ENCODE measurements around the gene KRTAP22-1. TPM values are rescaled to one million over a fixed set of nuclear protein-coding genes. Genes with fewer than 3 reads are reported as not detected.

The KRTAP22-1 gene
- not detected in 2 replicates for total RNA-seq

DNA sequence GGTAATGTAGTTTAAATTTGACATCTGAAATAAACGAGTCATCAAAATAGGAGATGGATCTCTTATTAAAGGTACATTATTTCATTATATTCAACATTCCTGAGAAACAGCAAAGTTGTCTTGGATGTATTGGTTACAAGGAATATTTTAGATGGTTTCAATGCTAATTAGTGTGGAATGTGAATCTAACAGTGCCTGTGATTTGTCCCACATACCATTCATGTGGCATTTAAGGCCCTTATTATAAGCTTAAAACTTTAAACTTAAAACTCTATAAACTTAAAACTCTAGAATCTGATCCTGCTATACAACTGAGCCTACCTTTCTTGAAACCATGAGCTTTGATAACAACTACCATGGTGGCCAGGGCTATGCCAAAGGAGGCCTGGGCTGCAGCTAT, at the start of gene KRTAP22-1:
Gene KRTAP22-1, plus strand, starts transcription at position 301 of the 400 bp plus-strand sequence.
- H3K9me3 Mint-ChIP-seq = peaks cover 9% of the 10 kb centered on the region
- H3K4me1 Mint-ChIP-seq = no peaks in the 10 kb centered on the region
- no peak within 1 kb of the TSS for H3K27ac Mint-ChIP-seq
- no peaks in the 10 kb centered on the region for H3K27me3 Mint-ChIP-seq
- H3K36me3 Mint-ChIP-seq (ENCODE audit: low read depth) = no peaks in the 10 kb centered on the region
- no peak within 1 kb of the TSS for H3K4me3 Mint-ChIP-seq
- intact Hi-C loops (cut with micrococcal nuclease) = no loop called here
- DNase-seq = no peak

DNA sequence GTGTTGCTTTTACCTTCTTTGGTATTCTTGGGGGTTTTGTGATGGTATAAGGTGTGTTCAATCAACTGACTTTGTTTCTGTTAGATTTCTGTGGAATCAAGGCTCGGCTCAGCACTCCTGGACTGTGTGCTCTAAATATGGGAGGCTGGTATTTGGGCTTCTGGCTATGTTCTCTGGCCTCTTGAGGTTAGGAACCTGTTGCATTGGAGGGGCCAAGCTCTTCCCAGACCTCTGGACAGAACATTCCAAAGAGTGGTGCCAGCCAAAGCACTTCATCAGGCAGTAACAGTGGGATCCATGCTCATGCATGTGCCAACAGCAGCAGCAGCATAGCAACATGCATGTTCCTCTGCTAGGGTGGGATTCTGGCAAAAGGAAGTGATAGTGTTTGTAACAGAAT, 48.1 kb upstream of the KRTAP22-1 start:
- H3K4me3 Mint-ChIP-seq = no peak overlapping the region
- H3K9me3 Mint-ChIP-seq = no peaks in the 10 kb centered on the region
- H3K36me3 Mint-ChIP-seq (ENCODE audit: low read depth) = no peaks in the 10 kb centered on the region
- no peaks in the 10 kb centered on the region for H3K27me3 Mint-ChIP-seq
- intact Hi-C loops (cut with micrococcal nuclease) = no loop called here
- no peak for DNase-seq
- H3K27ac Mint-ChIP-seq = no peak overlapping the region
- no peaks in the 10 kb centered on the region for H3K4me1 Mint-ChIP-seq

DNA sequence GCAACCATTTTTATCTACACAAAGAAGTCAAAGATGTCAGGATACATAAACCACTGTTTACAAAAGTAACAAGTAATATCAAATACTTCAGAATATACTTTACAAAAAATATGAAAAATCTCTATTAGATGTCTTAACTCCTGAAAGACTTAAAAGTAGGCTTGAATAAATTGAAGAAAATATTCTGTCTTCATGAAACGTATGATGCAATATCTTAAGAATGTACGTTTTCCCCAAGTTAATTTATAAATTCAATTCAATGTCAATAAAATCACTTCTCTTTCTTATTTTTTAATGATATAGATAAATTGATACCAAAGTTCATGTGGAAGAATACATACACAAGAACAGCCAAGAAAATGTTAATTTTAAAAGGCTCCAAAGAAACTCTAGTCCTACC, 45.8 kb upstream of the KRTAP22-1 start:
- Mint-ChIP-seq H3K4me1 (no peaks in the 10 kb centered on the region), H3K27me3 (no peaks in the 10 kb centered on the region), H3K4me3 (no peak overlapping the region), H3K27ac (no peak overlapping the region), H3K36me3 (ENCODE audit: low read depth) (no peaks in the 10 kb centered on the region), H3K9me3 (no peaks in the 10 kb centered on the region)
- no peak for DNase-seq
- intact Hi-C loops (cut with micrococcal nuclease) = no loop called here

DNA sequence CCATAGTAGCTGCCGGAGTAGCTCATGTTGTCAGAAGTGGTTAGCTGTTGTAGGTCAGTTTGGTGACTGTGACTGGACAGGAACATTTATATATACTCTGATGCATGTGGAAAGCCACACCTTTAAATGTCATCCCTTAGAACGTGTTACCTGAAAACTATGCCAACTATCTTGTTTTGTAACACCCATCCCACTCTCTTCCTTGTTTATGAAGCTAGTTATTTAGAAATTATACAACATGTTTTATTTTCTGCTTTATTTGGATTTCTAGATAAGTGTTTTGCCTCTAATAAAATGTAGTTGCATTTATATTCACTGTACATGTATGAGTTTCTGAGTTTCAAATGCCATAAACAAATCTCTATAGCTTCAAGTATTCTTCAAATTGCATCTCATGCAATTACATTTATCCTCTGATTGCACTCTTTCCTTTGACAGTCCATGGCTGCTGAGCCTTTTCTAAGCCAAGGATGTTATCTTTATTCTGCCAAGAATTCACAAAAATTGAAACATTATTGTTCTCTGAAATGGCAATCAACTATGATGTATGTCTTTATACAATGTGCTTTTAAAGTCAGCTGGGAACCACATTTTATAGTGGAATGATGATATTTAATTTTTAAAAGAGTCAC, 39.5 kb upstream of the KRTAP22-1 start, which contains the start of gene KRTAP19-7:
Gene KRTAP19-7, minus strand, starts transcription at position 51 of the 632 bp plus-strand sequence. Its CDS starts 25 bp downstream, at position 26.
- H3K27ac Mint-ChIP-seq = no peak within 1 kb of the TSS
- H3K4me1 Mint-ChIP-seq = no peaks in the 10 kb centered on the region
- H3K27me3 Mint-ChIP-seq = no peaks in the 10 kb centered on the region
- no peak for DNase-seq
- no peaks in the 10 kb centered on the region for H3K9me3 Mint-ChIP-seq
- H3K4me3 Mint-ChIP-seq = no peak within 1 kb of the TSS
- no peaks in the 10 kb centered on the region for H3K36me3 Mint-ChIP-seq (ENCODE audit: low read depth)
- intact Hi-C loops (cut with micrococcal nuclease) = no loop called here

DNA sequence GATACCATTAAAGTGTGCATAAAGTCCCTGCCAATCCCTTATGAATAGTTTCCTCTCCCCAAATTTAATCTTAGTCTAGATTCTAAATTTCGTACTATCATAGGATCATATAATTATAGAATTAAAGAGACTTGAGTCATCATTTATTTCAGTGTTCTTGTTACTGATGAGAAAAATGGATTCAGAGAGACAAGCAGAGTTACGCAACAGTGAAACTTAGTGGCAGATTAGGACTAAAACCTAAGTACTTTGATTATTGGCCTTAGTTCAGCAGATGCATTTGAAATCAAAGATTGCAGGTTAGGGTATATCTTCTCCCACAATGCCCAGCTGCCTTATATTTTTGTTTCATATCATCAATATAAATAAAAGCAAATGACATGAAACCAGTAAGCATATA, 38.9 kb upstream of the KRTAP22-1 start:
- H3K4me3 Mint-ChIP-seq = no peak overlapping the region
- H3K27me3 Mint-ChIP-seq = no peaks in the 10 kb centered on the region
- no peaks in the 10 kb centered on the region for H3K4me1 Mint-ChIP-seq
- H3K27ac Mint-ChIP-seq = no peak overlapping the region
- no peak for DNase-seq
- H3K36me3 Mint-ChIP-seq (ENCODE audit: low read depth) = no peaks in the 10 kb centered on the region
- intact Hi-C loops (cut with micrococcal nuclease) = no loop called here
- H3K9me3 Mint-ChIP-seq = no peaks in the 10 kb centered on the region

DNA sequence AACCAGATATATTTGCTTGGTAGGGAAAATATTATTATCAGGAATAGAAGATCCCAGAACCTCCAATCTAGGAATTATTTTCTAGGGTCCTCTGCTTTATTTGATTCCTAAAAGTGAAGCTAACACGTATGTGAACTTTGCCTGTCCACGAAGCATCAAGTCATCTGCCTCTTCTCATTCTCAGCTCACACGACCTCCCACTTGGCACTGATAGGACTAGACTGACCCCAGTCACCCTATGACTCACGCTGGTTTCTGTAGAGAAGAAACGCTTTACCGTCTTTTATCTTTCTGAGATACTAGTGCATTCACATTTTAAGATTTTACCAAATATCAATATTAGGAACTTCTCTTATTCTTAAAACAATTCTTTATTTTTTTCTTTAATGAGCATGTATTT, 37.8 kb upstream of the KRTAP22-1 start:
- H3K4me1 Mint-ChIP-seq = no peaks in the 10 kb centered on the region
- H3K36me3 Mint-ChIP-seq (ENCODE audit: low read depth) = no peaks in the 10 kb centered on the region
- H3K27me3 Mint-ChIP-seq = no peaks in the 10 kb centered on the region
- intact Hi-C loops (cut with micrococcal nuclease) = no loop called here
- no peak for DNase-seq
- no peaks in the 10 kb centered on the region for H3K9me3 Mint-ChIP-seq
- no peak overlapping the region for H3K27ac Mint-ChIP-seq
- no peak overlapping the region for H3K4me3 Mint-ChIP-seq

DNA sequence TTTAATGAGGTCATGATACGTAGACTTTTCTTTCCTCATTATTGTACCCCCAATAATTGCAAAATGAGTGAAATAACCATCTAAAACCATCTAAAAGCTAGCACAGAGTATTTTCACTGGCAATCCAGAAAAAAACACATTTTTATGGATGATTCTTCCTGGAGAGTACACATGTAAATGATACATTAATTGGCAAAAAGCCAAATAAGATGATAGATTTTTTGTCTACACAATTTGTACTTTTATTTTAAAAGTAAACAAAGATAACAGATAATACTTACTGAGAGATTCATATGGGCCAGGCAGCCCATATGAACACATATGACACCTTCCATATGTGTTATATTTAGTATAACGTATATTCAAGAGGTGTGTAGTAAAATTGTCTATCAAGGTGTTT, 37.3 kb upstream of the KRTAP22-1 start:
- intact Hi-C loops (cut with micrococcal nuclease) = no loop called here
- DNase-seq = no peak
- H3K4me3 Mint-ChIP-seq = no peak overlapping the region

DNA sequence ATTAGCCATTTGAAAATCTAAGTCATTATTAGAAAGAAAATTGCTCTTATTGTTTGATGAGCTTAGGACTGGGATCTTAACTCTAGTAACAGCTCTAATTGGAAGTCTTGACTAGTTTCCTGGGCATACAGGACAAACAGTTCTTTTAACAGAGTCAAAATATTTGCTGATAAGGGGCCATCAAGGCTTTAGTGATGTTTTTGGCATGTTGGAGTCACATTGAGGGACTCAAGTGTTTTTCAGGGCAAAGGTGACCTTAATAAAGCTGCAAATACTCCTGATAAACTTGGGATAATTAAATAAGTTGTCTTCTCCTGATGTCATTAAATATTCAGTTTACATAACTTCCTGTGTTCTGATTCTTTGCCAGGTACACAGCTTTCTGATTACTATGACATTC, 33.3 kb upstream of the KRTAP22-1 start:
- Mint-ChIP-seq H3K4me3 (no peak overlapping the region), H3K27ac (no peak overlapping the region)
- intact Hi-C loops (cut with micrococcal nuclease) = no loop called here

More for the DNA sequence above, 37.3 kb upstream of the KRTAP22-1 start:
- Mint-ChIP-seq H3K36me3 (ENCODE audit: low read depth) (no peaks in the 10 kb centered on the region), H3K27me3 (no peaks in the 10 kb centered on the region), H3K4me1 (no peaks in the 10 kb centered on the region), H3K9me3 (no peaks in the 10 kb centered on the region), H3K27ac (no peak overlapping the region)

DNA sequence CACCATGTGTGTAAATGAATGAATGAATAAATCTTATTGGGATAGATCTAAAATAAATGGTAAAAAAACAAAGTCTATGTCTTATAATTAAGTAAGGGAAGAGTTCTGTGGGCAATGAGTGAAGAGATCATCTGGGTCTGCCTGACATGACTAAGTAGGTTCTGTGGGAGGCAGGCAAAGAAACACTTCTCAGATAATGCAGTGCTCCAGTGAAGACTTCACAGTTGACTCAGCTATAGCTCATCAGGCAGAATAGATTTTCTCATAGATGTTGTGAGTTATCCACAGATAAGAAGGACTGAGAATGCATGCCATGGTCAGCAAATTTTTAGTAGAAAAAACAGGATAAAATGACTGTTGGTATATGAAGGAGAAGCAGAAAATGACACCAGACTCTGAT, 23.1 kb upstream of the KRTAP22-1 start:
- Mint-ChIP-seq H3K9me3 (no peaks in the 10 kb centered on the region), H3K4me3 (no peak overlapping the region), H3K36me3 (ENCODE audit: low read depth) (no peaks in the 10 kb centered on the region), H3K4me1 (no peaks in the 10 kb centered on the region), H3K27ac (no peak overlapping the region), H3K27me3 (no peaks in the 10 kb centered on the region)
- no peak for DNase-seq
- intact Hi-C loops (cut with micrococcal nuclease) = no loop called here

More for the DNA sequence above, 33.3 kb upstream of the KRTAP22-1 start:
- Mint-ChIP-seq H3K36me3 (ENCODE audit: low read depth) (no peaks in the 10 kb centered on the region), H3K4me1 (no peaks in the 10 kb centered on the region), H3K9me3 (peaks cover 3% of the 10 kb centered on the region), H3K27me3 (no peaks in the 10 kb centered on the region)
- DNase-seq = no peak

DNA sequence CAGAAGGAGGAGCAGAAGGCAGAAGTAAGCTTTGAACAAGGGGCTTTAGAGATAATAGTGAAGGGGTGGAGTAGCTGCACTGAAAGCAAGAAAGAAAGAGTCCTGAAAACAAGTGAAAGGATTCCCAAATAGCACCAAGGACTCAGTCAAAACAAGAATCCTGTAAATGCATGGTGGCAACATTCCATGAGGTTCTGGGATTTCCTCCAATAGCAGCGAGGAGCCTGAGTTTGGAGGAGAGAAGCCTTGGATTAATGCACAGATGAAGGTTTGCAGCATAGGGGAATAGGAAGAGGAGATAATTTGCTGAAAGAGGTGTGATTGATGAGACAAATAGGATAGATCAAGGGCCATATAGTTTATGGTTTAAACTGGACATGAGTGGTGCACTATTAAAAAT, 21.5 kb upstream of the KRTAP22-1 start:
- Mint-ChIP-seq H3K27ac (no peak overlapping the region), H3K4me1 (no peaks in the 10 kb centered on the region), H3K36me3 (ENCODE audit: low read depth) (no peaks in the 10 kb centered on the region), H3K27me3 (no peaks in the 10 kb centered on the region), H3K4me3 (no peak overlapping the region), H3K9me3 (no peaks in the 10 kb centered on the region)
- intact Hi-C loops (cut with micrococcal nuclease) = no loop called here
- DNase-seq = no peak

DNA sequence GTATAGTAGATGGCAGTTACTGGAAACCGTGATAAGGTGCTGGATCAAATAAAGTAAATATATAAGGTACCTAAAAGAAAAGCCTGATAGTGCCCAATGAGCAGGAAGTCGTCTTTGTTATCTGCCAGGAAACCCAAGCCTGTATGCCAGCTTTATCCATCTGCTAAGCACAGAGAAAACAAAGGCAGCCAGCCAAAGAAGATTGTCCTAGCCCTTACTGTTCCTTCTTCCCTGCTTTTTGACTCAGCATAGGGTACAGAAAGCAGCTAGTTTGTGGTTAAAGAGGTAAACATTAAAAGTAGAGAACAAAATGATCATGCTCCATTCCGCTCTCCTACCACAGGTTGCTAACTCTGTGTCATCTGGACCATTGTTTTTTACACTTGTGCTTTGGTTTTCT, 20.8 kb upstream of the KRTAP22-1 start:
- Mint-ChIP-seq H3K9me3 (no peaks in the 10 kb centered on the region), H3K4me3 (no peak overlapping the region), H3K27ac (no peak overlapping the region), H3K4me1 (no peaks in the 10 kb centered on the region), H3K36me3 (ENCODE audit: low read depth) (no peaks in the 10 kb centered on the region), H3K27me3 (no peaks in the 10 kb centered on the region)
- no peak for DNase-seq
- intact Hi-C loops (cut with micrococcal nuclease) = no loop called here

DNA sequence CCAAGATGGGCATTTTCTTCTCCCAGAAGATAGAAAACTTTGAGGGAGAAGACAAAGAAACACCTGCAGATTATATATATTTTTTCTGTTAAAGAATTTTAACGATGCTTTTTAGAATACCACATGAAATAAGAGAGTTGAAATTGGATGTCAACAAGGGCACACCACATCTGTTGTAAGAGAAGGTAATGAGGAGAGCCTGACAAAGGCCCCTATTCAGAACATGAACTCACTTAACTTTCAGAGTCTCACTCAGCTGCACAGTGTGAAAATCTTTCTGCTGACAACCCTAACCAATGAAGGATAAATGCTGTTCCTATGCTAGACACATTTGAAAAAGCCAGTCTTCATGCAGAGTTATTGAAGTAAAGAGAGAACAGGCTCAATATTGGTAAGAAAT, 18.0 kb upstream of the KRTAP22-1 start:
- Mint-ChIP-seq H3K36me3 (ENCODE audit: low read depth) (no peaks in the 10 kb centered on the region), H3K9me3 (no peaks in the 10 kb centered on the region), H3K4me1 (no peaks in the 10 kb centered on the region), H3K4me3 (no peak overlapping the region), H3K27ac (no peak overlapping the region), H3K27me3 (no peaks in the 10 kb centered on the region)
- DNase-seq = no peak
- intact Hi-C loops (cut with micrococcal nuclease) = no loop called here

DNA sequence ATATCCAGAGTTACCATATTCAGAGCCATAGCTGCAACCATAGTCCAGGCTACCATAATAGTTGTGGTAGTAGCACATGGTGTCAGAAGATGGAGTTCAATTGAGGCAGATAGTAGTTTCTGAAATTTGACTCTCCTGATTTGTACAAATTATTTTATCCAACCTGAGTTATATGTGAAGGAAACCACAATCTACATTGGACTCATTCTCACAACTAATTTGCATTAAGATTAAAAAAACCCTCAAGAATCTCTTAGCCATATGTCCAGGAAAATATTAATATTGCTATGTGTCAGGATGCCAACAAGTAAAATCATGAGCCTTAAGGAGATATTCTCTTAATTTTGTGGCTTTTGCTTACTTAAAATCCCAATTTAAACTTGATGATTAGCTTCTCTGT, 10.6 kb upstream of the KRTAP22-1 start, which contains the start of gene KRTAP22-2:
Gene KRTAP22-2, minus strand, starts transcription at position 101 of the 400 bp plus-strand sequence.
- Mint-ChIP-seq H3K9me3 (no peaks in the 10 kb centered on the region), H3K36me3 (ENCODE audit: low read depth) (no peaks in the 10 kb centered on the region), H3K4me3 (no peak within 1 kb of the TSS), H3K27ac (no peak within 1 kb of the TSS), H3K27me3 (no peaks in the 10 kb centered on the region), H3K4me1 (no peaks in the 10 kb centered on the region)
- intact Hi-C loops (cut with micrococcal nuclease) = no loop called here
- DNase-seq = no peak

DNA sequence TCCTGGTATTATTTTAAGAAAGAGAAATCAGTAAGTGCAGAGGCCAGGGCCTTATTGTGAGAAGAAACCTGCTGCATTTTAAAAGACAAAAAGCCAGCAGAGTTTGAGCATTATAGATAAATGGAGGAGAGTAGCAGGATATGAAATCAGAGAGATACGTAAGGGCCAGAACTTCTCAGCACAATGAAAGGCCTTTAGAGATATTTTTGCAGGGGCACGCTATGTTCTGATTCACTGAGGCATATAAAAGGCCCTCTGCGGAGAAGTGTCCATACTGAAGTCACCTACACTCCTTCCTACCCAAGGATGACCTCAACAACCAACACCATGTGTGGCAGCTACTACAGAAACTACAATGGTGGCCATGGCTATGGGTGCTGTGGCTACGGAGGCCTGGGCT, 8.7 kb upstream of the KRTAP22-1 start, which contains the start of gene KRTAP6-3:
Gene KRTAP6-3, plus strand, starts transcription at position 301 of the 400 bp plus-strand sequence. Its CDS starts 6 bp downstream, at position 307.
- DNase-seq = no peak
- Mint-ChIP-seq H3K36me3 (ENCODE audit: low read depth) (no peaks in the 10 kb centered on the region), H3K27ac (no peak within 1 kb of the TSS), H3K4me1 (no peaks in the 10 kb centered on the region), H3K27me3 (no peaks in the 10 kb centered on the region), H3K9me3 (no peaks in the 10 kb centered on the region), H3K4me3 (no peak within 1 kb of the TSS)
- intact Hi-C loops (cut with micrococcal nuclease) = no loop called here

DNA sequence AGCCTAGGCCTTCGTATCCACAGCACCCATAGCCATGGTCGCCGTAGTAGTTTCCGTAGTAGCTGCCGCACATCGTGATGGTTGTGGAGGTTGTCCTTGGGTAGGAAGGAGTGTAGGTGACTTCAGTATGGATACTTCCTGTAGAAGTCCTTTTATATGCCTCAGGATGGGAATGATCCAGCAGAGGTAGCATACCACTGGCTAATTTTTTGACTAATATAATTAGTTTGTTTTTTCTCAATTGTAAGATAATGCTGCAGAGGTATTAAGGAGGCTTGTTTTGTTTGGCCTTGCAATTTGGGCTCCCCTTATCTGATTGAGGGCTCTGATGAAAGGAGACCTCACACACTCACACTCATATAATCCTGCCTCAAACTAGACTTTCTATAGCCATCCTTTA, 2.1 kb upstream of the KRTAP22-1 start, which contains the start of gene KRTAP6-2:
Gene KRTAP6-2, minus strand, starts transcription at position 101 of the 400 bp plus-strand sequence. Its CDS starts 28 bp downstream, at position 73.
- intact Hi-C loops (cut with micrococcal nuclease) = no loop called here
- Mint-ChIP-seq H3K4me1 (no peaks in the 10 kb centered on the region), H3K27ac (no peak within 1 kb of the TSS), H3K27me3 (no peaks in the 10 kb centered on the region), H3K9me3 (peaks cover 9% of the 10 kb centered on the region), H3K36me3 (ENCODE audit: low read depth) (no peaks in the 10 kb centered on the region), H3K4me3 (no peak within 1 kb of the TSS)
- no peak for DNase-seq

All from activated CD4-positive, alpha-beta T cell treated with anti-CD3 and anti-CD28 coated beads, Interleukin-2, amount 10 ng/mL, durations not matched to agents 24 days and 14 days (primary cell).